Heart left ventricle (tissue), 16 donors: ENCODE data around the gene LAMC3. TPM values are rescaled to one million over a fixed set of nuclear protein-coding genes. Genes with fewer than 3 reads are reported as not detected.

Experiments
- ATAC-seq, 4 donors: fragments of 200-7000 bp; cut with Tn5 transposase; one replicate each; pipeline ENCODE4 v1.9.1; 2020 to 2022; ENCODE audit warnings: moderate library complexity in 4 of 4, mild to moderate bottlenecking in 3 of 4, moderate number of reproducible peaks in 1 of 4
- DNase-seq, 5 donors: peaks; one replicate each; pipeline ENCODE4 v3.0.0-alpha.2; 2020
- H3K27ac ChIP-seq, 12 donors: fragments of 200-600 bp; sonication (generic) in 4 of 12; one replicate each; pipeline versions ENCODE4 v1.5.0 to v1.8.0; 2016 to 2022; ENCODE audit warnings: mild to moderate bottlenecking in 2 of 12
- H3K27me3 ChIP-seq, 9 donors: fragments of 200-600 bp; sonication (generic) in 2 of 9; one replicate each; pipeline versions ENCODE4 v1.5.1 to v1.8.0; 2016 to 2022; ENCODE audit warnings: mild to moderate bottlenecking in 3 of 9
- H3K36me3 ChIP-seq, 9 donors: fragments of 200-600 bp; sonication (generic) in 2 of 9; one replicate each; pipeline versions ENCODE4 v1.5.0 to v1.8.0; 2018 to 2022; ENCODE audit warnings: mild to moderate bottlenecking in 2 of 9
- H3K4me1 ChIP-seq, 12 donors: fragments of 200-600 bp; sonication (generic) in 4 of 12; one replicate each; pipeline versions ENCODE4 v1.5.0 to v1.8.0; 2016 to 2022; ENCODE audit warnings: mild to moderate bottlenecking in 3 of 12
- H3K4me3 ChIP-seq, 12 donors: fragments of 200-600 bp; sonication (generic) in 4 of 12; one replicate each; pipeline versions ENCODE4 v1.5.0 to v1.8.0; 2017 to 2022; ENCODE audit warnings: mild to moderate bottlenecking in 9 of 12, moderate library complexity in 4 of 12
- H3K9me3 ChIP-seq, 12 donors: fragments of 200-600 bp; sonication (generic) in 4 of 12; one replicate each; pipeline versions ENCODE4 v1.5.0 to v1.8.0; 2016 to 2022; ENCODE audit warnings: mild to moderate bottlenecking in 1 of 12
- CTCF ChIP-seq, 12 donors: fragments of 200-600 bp; sonication (generic) in 4 of 12; IDR thresholded peaks; one replicate each; pipeline versions ENCODE4 v1.5.0 to v1.8.0; 2018 to 2022; ENCODE audit warnings: antibody characterized with exemption in 12 of 12, mild to moderate bottlenecking in 5 of 12
- POLR2A ChIP-seq, 2 donors: fragments of 450-650 bp; IDR thresholded peaks; one replicate each; pipeline ENCODE4 v1.6.1; 2017; ENCODE audit warnings: antibody characterized with exemption in 2 of 2, mild to moderate bottlenecking in 2 of 2, moderate library complexity in 2 of 2
- WGBS, 4 donors: extraction: QIAGEN DNeasy Blood & Tissue Kit in 2 of 4; methylation state at CpG; one replicate each; pipeline versions ENCODE4 v1.1.5 to v1.1.7; 2013 to 2018; 5-methylcytosine and 5-hydroxymethylcytosine counted together
- intact Hi-C, 10 donors: fragments of 100-400 bp; cut with DNase I; formaldehyde crosslinking; loops; one replicate each; pipeline versions ENCODE4 v1.11.1 to v1.14.2; 2022
- polyA plus RNA-seq, 2 donors: library from polyadenylated mRNA; stranded (reverse); fragments of 200-250 nt; gene quantifications; one replicate each; pipeline ENCODE4 v1.2.3, GENCODE V29; 2013
- total RNA-seq, 9 donors: library from RNA; depleted of rRNA in 2 of 9; stranded (reverse); fragments of >200 nt in 2 of 9; fragmentation: NEBNext Ultra II Directional in 3 of 9; extraction: Animal tissue kit (Norgen Biotek cat#: 25700) in 3 of 9; gene quantifications; one replicate each; pipeline versions ENCODE4 v1.1.0 to v1.2.4, GENCODE V29; 2016 to 2023
- donor health status: ischemic (EF 13 %, LVEDD 7.1; RV severe dilation, severe dysfunction).
- donor health status: healthy with polysubstance abuse.
- donor health status: DM: no; HTN: yes; CAD: no.
- donor health status: DM: no; HTN: no; CAD: no.
- donor health status: ischemic (EF 25% LVEDD 6.9; RV normal size, moderate dysfunction).
- donor health status: ischemic (EF 25% LVEDD 5.7; RV mildly dilated, moderate dysfunction).
- donor health status: healthy.
- donor health status: DM: yes; HTN: yes; CAD: no.
- donor health status: ischemic (EF 35%, LVEDD 5.7; RV mildly dilated, moderate dysfunction).
- donor health status: nonischemic (EF 11% LVEDD 7.7; RV severe dilation, severe dysfunction).
- donor health status: DM: yes; HTN: yes; CAD: no.
- donor health status: PGD.
- donor health status: ischemic (EF 29% LVEDD 5.4; RV normal size, mild dysfunction).
- donor health status: nonischemic (EF 23%, LVEDD 6.1; RV moderate dilation, normal function).

LAMC3 gene
- total and polyA plus RNA-seq, 11 donors: 0.11 to 1.8 (median 0.67) TPM

DNA sequence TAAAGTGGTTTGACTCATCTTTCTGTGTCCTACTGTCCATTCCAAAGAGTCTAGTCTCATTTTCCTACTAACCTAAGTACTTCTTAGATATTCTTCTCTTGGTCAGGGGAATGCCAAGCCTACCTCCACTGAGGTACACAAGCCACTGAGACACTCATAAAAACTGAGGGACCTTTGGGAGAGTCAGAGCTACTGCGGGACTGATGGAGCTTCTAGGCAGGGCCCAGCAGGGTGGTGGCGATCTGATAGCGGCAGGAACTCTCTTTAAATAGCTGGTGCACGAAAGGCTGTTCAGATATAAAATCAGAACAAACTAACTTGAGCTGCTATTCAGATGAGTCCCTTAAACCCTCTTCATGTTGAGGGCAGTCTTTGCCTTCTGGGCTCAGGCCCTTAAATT, 131.1 kb downstream of the LAMC3 start:
- intact Hi-C loops: loop anchor here in 1 of 10 donors (10.0 kb wide), 1 partner anchor 1145 kb away; no protein-coding TSS in a partner anchor
- no peaks in the 10 kb centered on the region for H3K9me3 ChIP-seq
- DNase-seq (no peak), ATAC-seq (no peak)
- peaks cover 0 to 100% (median 98%) of the 10 kb centered on the region in 9 donors for H3K36me3 ChIP-seq
- 76 to 91% (median 83%) methylated on average over 4 of the region's 4 CpGs for WGBS, 4 donors
- no peaks in the 10 kb centered on the region for H3K27me3 ChIP-seq
- H3K4me1 ChIP-seq: no peaks in the 10 kb centered on the region
- TF ChIP-seq CTCF (IDR thresholded peaks at IDR 0.05) (no peak), POLR2A (IDR thresholded peaks at IDR 0.05) (no peak)
- no peak overlapping the region for H3K4me3 ChIP-seq
- no peak overlapping the region for H3K27ac ChIP-seq

GRCh38 chr9:131140550-131140949, 131.6 kb downstream of the LAMC3 start:
- H3K27me3 ChIP-seq: no peaks in the 10 kb centered on the region

GRCh38 chr9:131142160-131142559, 133.2 kb downstream of the LAMC3 start:
- Histone ChIP-seq H3K9me3 (no peaks in the 10 kb centered on the region), H3K27me3 (no peaks in the 10 kb centered on the region), H3K4me3 (no peak overlapping the region), H3K4me1 (no peaks in the 10 kb centered on the region), H3K36me3 (peaks cover 0 to 100% (median 98%) of the 10 kb centered on the region in 9 donors), H3K27ac (no peak overlapping the region)
- DNase-seq: no peak
- TF ChIP-seq CTCF (IDR thresholded peaks at IDR 0.05) (no peak), POLR2A (IDR thresholded peaks at IDR 0.05) (no peak)
- intact Hi-C loops: loop anchor here in 1 of 10 donors (10.0 kb wide), 1 partner anchor 1143 kb away; no protein-coding TSS in a partner anchor
- no peak for ATAC-seq
- 91 to 93% (median 92%) methylated on average over 3 of the region's 3 CpGs for WGBS, 4 donors

More at GRCh38 chr9:131140550-131140949, 131.6 kb downstream of the LAMC3 start:
- DNase-seq: no peak
- intact Hi-C loops: loop anchor here in 1 of 10 donors (10.0 kb wide), 1 partner anchor 1144 kb away; no protein-coding TSS in a partner anchor
- TF ChIP-seq CTCF (IDR thresholded peaks at IDR 0.05) (no peak), POLR2A (IDR thresholded peaks at IDR 0.05) (no peak)
- H3K4me1 ChIP-seq: no peaks in the 10 kb centered on the region
- H3K36me3 ChIP-seq: peaks cover 0 to 100% (median 98%) of the 10 kb centered on the region in 9 donors
- H3K4me3 ChIP-seq: no peak overlapping the region
- WGBS, 4 donors: 94 to 97% (median 95%) methylated on average over 3 of the region's 3 CpGs
- ATAC-seq: no peak
- H3K27ac ChIP-seq: no peak overlapping the region
- no peaks in the 10 kb centered on the region for H3K9me3 ChIP-seq

Other genes with a start within 250 kb of the LAMC3 start
- 10 to 100 TPM; 27.2 to 49.8 (median 34.1) TPM for gene ABL1, start 173.9 kb upstream of the LAMC3 start, total RNA-seq
- gene ABL1, start 173.9 kb upstream of the LAMC3 start, polyA plus RNA-seq: 10 to 100 TPM; 13.2 to 29.7 TPM
- gene QRFP, start 112.4 kb upstream of the LAMC3 start, total RNA-seq: not detected
- gene QRFP, start 112.4 kb upstream of the LAMC3 start, polyA plus RNA-seq: not detected
- gene FIBCD1, start 69.9 kb upstream of the LAMC3 start, total RNA-seq: 1 to 10 TPM in 4 of 9 donors, under 1 TPM in 3, not detected in 2; 0.24 to 2.3 (median 1.1) TPM
- 1 to 10 TPM; 2.9 to 3.9 TPM for gene FIBCD1, start 69.9 kb upstream of the LAMC3 start, polyA plus RNA-seq
- gene AIF1L, start 87.4 kb downstream of the LAMC3 start, total RNA-seq: 10 to 100 TPM; 12.1 to 93.8 (median 23.7) TPM
- gene AIF1L, start 87.4 kb downstream of the LAMC3 start, polyA plus RNA-seq: 10 to 100 TPM; 15.9 to 23.1 TPM
- 10 to 100 TPM; 19.2 to 45.1 (median 25.7) TPM for gene NUP214, start 116.4 kb downstream of the LAMC3 start, total RNA-seq
- 10 to 100 TPM; 13.7 to 13.8 TPM for gene NUP214, start 116.4 kb downstream of the LAMC3 start, polyA plus RNA-seq